ENCODE results near the gene MAEA.

The MAEA gene

GRCh38 chr4:1250527-1250812 lies 39.2 kb upstream of the MAEA start:
- DNase-seq, result no peak

- DNase-seq, result no peak
Measured at GRCh38 chr4:1250921-1251772, 38.5 kb upstream of the MAEA start.

- DNase-seq, result no peak
Measured at GRCh38 chr4:1251773-1252066, 38.0 kb upstream of the MAEA start.

- DNase-seq, result no peak
Measured at GRCh38 chr4:1252928-1253492, 36.7 kb upstream of the MAEA start.

- peak; percentile 30 for DNase-seq
Measured at GRCh38 chr4:1253831-1254230, 35.9 kb upstream of the MAEA start.

GRCh38 chr4:1255151-1255550 lies 34.5 kb upstream of the MAEA start:
- DNase-seq, result no peak

GRCh38 chr4:1255699-1256098 lies 34.0 kb upstream of the MAEA start:
- DNase-seq, result no peak

- no peak for DNase-seq
Measured at GRCh38 chr4:1258457-1258856, 31.2 kb upstream of the MAEA start.

GRCh38 chr4:1259966-1260365 lies 29.7 kb upstream of the MAEA start:
- no peak for DNase-seq

GRCh38 chr4:1260418-1261106 lies 29.1 kb upstream of the MAEA start:
- DNase-seq, result no peak

DNA sequence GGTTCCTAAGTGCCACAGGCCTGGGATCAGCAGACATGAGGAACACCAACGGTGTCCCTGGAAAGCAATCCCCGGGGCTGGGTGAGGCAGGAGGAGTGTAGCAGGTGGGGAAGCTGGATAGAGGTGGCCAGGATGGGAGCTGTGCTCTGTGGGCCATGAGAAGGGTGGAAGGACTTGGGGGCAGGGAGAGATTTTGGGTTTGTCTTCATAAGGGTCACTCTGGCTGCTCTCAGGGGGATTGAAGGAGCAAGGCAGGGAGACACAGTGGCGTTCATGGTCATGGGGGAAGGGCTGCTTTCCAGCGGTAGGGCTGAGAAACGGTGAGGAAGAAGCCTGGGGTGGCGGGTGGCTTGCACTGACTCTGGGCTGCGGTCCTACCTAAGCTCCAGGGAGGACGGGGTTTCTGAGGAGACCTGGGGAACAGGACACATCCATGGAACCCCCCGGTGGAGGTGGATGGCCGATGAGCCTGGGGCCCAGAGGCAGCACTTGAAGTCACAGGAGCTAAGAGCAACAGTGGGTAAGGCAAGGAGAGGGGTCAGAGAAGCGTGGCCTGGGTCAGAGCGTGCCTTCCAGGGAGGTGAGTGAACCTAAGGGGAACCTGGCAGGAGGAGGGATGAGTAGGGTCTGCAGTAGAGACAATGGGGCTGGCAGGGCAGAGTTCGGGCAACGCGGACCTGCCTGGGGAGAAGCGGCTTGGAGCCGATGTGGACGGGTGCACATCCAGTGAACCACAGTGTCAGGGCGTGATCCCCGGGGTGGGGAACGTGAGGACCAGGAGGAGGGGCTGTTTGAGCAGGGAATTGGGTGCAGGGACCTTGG lies 28.4 kb upstream of the MAEA start:
- no peak for DNase-seq

GRCh38 chr4:1264942-1265341 lies 24.7 kb upstream of the MAEA start:
- no peak for DNase-seq

DNA sequence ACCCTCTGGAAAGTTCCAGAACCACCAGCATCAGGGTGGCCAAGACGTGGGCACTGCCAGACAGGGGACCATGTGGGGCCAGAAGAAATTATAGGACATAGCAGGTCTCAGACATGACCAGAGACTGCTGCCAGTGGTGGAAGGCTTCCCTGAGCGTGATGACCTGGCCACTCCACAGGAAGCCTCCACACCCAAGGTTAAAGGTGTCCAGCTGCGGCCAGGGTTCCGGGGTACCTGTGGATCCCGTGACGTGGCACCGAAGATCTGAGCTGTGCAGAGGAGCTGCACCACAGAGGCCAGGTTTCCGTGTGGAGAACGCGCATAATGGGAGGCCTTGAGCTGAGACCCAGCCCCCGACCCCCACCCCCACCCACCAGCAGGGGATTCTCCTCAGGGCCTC lies 24.3 kb upstream of the MAEA start:
- DNase-seq, result no peak

GRCh38 chr4:1266881-1267763 lies 22.6 kb upstream of the MAEA start:
- no peak for DNase-seq

DNA sequence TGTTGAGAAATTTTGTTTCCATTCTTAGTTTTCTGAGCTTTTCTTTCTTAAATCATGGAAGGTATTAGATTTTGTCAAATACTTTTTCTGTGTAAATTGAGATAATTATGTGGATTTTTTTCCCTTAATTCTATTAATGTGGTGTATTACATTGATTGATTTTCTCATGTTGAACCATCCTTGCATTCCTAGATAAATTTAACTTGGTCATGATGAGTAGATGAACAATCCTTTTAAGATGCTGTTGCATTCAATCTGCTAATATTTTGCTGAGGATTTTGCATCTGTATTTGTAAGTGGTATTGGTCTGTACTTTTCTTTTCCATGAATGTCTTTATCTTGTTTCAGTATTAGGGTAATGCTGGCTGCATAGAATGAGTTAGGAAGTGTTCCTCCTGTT lies 20.5 kb upstream of the MAEA start:
- no peak for DNase-seq

DNA sequence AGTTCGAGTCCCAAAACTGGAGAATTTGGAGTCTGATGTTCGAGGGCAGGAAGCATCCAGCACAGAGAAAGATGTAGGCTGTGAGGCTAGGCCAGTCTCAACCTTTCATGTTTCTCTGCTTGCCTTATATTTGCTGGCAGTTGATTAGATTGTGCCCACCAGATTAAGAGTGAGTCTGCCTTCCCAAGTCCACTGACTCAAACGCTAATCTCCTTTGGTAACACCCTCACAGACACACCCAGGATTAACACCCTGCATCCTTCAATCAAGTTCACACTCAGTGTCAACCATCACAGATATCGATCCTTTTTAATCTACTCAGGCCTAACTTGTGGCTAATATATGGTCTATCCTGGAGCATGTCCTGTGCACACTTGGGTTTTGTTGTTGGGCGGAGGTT lies 18.0 kb upstream of the MAEA start:
- no peak for DNase-seq

- no peak for DNase-seq
Measured at GRCh38 chr4:1274871-1275270, 14.8 kb upstream of the MAEA start.

DNA sequence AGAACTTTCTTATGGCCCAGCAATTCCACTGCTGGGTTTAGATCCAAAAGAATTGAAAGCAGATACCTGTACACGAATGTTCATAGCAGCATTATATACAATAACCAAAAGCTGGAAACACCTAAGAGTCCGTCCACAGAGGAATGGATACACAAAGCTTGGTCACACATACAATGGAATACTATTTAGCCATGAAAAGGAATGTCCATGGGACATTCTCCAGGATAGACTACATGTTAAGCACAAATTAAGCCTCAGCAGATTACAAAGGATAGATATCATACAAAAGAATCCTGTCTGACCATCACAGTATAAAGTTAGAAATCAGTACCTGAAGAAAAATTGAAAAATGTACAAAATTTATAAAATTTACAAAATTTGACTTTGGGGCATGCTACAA lies 12.7 kb upstream of the MAEA start:
- DNase-seq, result no peak

GRCh38 chr4:1277667-1278665 lies 11.7 kb upstream of the MAEA start:
- DNase-seq, result peak; percentile 20

DNA sequence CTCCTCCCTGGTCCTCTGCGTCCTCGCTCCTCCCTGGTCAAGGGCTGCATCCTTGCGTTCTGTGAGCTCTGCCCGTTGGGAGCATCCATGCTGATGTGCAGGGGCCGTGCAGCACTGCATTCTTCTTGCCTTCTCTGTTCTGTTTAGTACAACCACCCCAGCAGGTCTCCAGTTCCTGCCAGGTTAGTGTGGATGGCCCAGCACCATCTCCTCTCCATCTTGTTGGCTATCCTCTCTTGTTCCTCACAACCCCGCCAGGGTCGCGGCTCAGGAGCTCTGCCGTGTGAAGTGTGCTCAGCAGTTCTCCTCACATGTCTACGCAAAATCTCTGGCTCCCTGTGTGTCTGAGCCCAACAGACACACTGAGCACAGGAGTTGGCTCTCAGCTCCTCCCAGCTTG lies 10.4 kb upstream of the MAEA start:
- no peak for DNase-seq

- no peak for DNase-seq
Measured at GRCh38 chr4:1283711-1284110, 6.0 kb upstream of the MAEA start.
